Muscle layer of duodenum (tissue), 2 donors: ENCODE data around the gene IZUMO4.
A peak's percentile ranks its signal among the peaks of the same experiment; 100 is the strongest.

Experiments
- H3K27ac ChIP-seq: one replicate; pipeline ENCODE4 v1.7.0; 2013; ENCODE audit warnings: mild to moderate bottlenecking, low read length
- H3K27me3 ChIP-seq: one replicate; pipeline ENCODE4 v1.7.0; 2013; ENCODE audit warnings: low read depth, mild to moderate bottlenecking, control low read depth, low read length
- H3K36me3 ChIP-seq, 2 donors: one replicate each; pipeline ENCODE4 v1.7.0; 2013; ENCODE audit warnings: low read length in 2 of 2, control low read depth in 1 of 2, mild to moderate bottlenecking in 1 of 2; ENCODE audit not compliant: insufficient read depth in 2 of 2, control insufficient read depth in 1 of 2
- H3K4me1 ChIP-seq, 2 donors: one replicate each; pipeline ENCODE4 v1.7.0; 2013; ENCODE audit warnings: low read length in 2 of 2, mild to moderate bottlenecking in 2 of 2, control low read depth in 1 of 2, moderate library complexity in 1 of 2; ENCODE audit not compliant: insufficient read depth in 2 of 2, control insufficient read depth in 1 of 2
- H3K4me3 ChIP-seq, 2 donors: one replicate each; pipeline ENCODE4 v1.7.0; 2013; ENCODE audit warnings: low read length in 2 of 2, low read depth in 1 of 2, mild to moderate bottlenecking in 1 of 2
- H3K9me3 ChIP-seq, 2 donors: one replicate each; pipeline ENCODE4 v1.7.0; 2013; ENCODE audit warnings: low read length in 2 of 2, control low read depth in 1 of 2, mild to moderate bottlenecking in 1 of 2; ENCODE audit not compliant: control insufficient read depth in 1 of 2
- donor health status: healthy.

IZUMO4 gene

DNA sequence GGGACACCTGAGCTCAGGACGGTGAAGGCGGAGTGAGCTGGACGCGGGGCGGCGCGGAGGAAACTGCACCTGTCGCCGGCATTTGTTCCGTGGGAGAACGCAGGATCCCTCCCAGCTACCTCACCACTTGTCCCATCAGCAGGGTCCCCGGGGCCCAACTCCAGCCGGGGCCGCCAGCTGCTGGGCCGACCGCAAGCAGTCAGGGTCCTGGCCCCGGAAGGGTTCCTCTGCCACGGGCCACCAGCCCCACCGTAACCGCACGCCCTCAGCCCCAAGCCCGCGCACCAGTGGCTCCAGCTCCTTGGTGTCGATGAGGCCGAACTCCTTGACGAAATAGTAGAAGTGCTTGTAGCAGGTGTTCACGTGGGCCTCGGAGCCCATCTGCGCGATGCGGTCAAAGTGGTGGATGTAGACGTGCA is 20.2 kb upstream of the IZUMO4 start:
- H3K36me3 ChIP-seq, result peaks cover 24 to 67% of the 10 kb centered on the region in 2 donors

DNA sequence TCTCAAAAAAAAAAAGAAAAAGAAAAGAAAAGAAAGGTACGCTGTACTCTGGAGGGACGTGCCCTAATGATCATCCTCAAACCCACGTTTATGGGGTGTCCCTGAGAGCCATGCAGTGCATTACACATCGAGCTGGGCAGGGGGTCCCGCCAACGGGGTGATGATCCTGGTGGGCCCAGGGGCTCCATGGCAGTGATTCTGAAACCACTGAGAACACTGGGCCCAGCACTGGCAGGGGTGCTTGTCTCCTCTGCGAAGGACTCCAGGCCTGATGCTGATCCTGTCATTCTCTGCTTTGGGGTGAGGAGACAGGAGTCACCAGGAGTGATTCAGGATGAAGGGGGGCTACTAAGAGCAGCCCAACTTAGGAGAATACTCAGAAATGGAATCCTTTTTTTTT is 19.3 kb upstream of the IZUMO4 start:
- Histone ChIP-seq H3K27ac (no peak overlapping the region), H3K36me3 (peaks cover 23 to 69% of the 10 kb centered on the region in 2 donors), H3K4me1 (peaks cover 0 to 20% of the 10 kb centered on the region in 2 donors), H3K27me3 (no peaks in the 10 kb centered on the region), H3K9me3 (no peaks in the 10 kb centered on the region), H3K4me3 (no peak overlapping the region)

More for the DNA sequence above, 20.2 kb upstream of the IZUMO4 start:
- Histone ChIP-seq H3K4me3 (no peak overlapping the region), H3K27me3 (no peaks in the 10 kb centered on the region), H3K27ac (no peak overlapping the region), H3K9me3 (no peaks in the 10 kb centered on the region), H3K4me1 (peaks cover 0 to 13% of the 10 kb centered on the region in 2 donors)

DNA sequence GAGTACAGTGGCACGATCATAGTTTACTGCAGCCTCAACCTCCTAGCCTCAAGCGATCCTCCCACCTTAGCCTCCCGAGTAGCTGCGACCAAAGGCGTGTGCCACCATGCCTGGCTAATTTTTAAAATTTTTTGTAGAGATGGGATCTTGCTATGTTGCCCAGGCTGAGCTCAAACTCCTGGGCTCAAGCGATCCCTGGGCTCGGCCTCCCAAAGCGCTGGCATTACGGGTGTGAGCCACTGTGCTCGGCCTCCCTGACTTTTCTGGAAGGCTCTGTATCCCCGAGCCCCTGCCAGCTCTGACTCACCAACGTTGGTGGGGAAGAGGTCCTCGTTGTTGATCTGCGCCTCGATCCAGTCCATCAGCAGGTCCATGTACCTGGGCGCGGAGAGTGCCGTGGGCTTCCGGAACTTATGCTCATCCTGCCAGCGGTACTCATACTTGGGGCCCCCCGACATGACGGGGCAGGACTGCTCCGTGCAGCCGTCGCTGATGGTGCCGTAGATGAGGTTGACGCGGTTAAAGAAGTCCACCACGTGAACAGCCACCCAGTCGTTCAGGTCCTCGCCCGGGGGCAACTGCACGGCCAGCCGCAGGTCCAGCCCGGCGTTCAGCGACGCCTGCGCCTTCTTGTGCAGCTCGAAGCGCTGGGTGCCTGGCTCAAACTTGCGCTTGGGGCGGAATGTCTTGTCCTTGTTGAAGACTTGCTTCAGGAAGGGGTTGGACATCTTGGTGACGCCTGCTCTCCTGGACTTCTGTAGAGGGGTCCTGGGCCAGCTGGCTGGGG is 18.7 kb upstream of the IZUMO4 start:
- Histone ChIP-seq H3K27ac (no peak overlapping the region), H3K27me3 (no peaks in the 10 kb centered on the region), H3K36me3 (peaks cover 17 to 64% of the 10 kb centered on the region in 2 donors), H3K9me3 (no peaks in the 10 kb centered on the region), H3K4me3 (no peak overlapping the region), H3K4me1 (peaks cover 0 to 23% of the 10 kb centered on the region in 2 donors)

DNA sequence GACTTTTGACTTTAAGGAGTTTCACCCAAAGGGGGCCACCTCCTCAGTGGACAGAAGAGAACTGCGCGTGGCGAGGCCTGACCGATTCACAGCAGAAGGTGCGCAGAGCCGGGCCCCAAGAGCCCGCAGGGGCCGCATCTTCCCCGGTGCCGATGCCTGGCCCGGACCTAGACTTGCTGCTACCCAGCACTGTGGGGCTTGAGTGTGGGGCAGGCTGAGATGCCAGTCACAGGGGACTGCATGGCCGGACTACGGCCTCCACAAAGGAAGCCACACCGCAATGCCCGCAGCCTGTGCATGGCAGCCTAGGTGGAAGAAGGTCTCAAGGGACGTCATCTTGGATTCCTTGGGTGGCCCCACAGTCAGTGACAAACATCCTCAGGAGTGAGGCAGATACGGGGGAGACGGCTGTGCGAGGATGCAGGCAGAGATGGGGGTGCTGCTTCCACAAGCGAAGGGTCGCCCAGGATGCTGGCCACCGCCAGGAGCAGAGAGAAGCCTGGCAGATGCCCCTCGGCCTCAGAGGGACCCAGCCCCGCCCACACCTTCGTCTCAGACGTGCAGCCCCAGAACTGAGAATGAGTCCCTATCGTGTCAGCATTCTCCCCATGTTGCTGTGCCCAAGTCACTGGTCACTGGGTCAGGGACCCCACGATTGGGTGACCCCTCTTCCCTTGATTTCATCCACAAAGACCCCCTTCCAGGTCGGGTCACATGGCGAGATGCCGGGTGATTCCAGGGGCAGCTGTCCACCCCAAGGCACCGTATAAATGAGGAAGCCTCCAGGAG is 17.4 kb upstream of the IZUMO4 start:
- no peak overlapping the region for H3K4me3 ChIP-seq
- peaks cover 0 to 26% of the 10 kb centered on the region in 2 donors for H3K4me1 ChIP-seq
- H3K27me3 ChIP-seq, result no peaks in the 10 kb centered on the region
- no peak overlapping the region for H3K27ac ChIP-seq
- H3K9me3 ChIP-seq, result no peaks in the 10 kb centered on the region
- H3K36me3 ChIP-seq, result peaks cover 11 to 66% of the 10 kb centered on the region in 2 donors

DNA sequence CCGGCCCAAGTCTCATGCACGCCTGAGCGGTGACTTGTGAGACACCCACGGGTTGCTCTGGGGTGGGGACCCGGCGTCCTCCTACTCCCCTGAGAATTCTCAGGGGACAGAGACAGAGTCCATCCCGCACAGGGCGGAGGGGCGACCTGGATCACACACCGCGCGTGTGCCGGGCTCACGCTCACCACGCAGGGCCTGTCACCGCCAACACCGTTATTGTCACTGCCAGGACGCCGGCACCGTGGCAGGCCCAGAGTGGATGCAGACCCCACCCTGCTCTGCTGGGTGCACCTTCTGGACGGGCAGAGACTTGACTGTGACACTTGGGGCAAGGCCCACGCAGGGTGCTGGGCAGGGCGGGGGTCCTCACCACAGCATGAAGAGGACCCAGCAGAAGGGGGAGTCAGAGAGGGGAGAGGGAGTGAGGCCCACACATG is 16.8 kb upstream of the IZUMO4 start:
- H3K4me3 ChIP-seq, result no peak overlapping the region
- peaks cover 0 to 26% of the 10 kb centered on the region in 2 donors for H3K4me1 ChIP-seq
- no peaks in the 10 kb centered on the region for H3K27me3 ChIP-seq
- no peaks in the 10 kb centered on the region for H3K9me3 ChIP-seq
- H3K36me3 ChIP-seq, result peaks cover 11 to 67% of the 10 kb centered on the region in 2 donors
- H3K27ac ChIP-seq, result no peak overlapping the region

DNA sequence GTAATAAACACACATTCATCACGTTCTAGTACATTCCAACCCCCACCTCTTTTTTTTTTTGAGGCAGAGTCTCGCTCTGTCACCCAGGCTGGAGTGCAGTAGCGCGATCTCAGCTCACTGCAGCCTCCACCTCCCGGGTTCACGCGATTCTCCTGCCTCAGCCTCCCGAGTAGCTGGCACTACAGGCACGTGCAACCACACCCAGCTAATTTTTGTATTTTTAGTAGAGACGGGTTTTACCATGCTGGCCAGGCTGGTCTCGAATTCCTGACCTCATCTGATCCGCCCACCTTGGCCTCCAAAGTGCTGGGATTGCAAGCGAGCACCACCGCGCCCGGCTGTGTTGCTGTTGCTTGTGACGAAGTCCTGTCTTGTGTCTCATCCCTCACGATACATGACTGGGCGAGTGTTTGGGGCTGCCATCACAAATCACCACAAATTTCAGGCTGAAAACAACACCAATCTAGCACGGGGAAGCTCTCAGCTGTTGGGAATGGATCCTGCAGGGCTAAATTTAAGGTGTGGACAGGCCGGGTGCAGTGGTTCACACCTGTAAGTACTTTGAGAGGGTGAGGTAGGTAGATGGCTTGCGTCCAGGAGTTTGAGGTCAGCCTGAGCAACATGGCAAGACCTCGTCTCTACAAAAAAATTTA is 16.3 kb upstream of the IZUMO4 start:
- H3K4me1 ChIP-seq, result peaks cover 0 to 30% of the 10 kb centered on the region in 2 donors
- H3K9me3 ChIP-seq, result no peaks in the 10 kb centered on the region
- no peak overlapping the region for H3K4me3 ChIP-seq
- no peak overlapping the region for H3K27ac ChIP-seq
- peaks cover 7 to 64% of the 10 kb centered on the region in 2 donors for H3K36me3 ChIP-seq
- H3K27me3 ChIP-seq, result no peaks in the 10 kb centered on the region

DNA sequence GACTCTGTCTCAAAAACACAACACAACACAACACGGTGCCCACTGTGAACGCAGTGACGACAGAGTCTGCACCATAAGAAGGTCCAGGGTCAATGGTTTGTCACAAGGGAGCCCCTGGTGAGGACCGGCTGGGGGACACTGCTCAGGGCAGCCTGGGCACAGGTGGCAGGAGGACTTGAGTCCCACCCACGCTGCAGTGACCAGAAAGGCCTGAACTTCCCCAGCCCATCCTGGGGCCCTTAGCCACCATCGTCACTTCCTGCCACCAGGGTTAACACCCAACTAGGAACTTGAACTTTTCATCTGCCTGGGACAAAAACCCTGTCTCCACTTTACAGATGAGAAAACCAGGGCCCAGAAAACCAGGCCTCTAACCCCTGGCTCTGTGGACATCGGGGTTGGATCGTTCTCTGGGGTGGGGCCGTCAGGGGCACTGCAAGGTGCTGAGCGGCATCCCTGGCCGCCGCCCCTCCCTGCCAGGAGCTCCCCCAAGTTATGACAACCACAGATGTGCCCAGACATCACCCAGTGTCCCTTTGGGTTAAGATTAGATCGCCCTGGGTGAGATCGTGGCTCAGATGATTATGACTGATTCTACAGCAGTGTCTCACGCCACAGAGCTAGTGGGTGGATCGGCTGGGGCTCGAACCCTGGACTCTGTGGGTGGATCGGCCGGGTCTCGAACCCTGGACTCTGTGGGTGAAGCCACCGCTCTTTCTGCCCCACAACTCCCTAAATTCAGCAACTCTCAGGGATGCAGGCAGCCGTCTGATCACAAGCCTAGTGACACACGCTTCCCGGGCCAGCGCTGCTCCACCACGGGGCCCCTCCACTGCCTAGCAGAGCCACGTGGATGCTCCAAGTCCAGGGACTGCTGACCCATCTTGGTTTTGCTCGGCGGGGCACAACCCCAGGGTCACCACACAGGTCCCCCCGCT is 14.6 kb upstream of the IZUMO4 start:
- Histone ChIP-seq H3K27me3 (no peaks in the 10 kb centered on the region), H3K4me3 (no peak overlapping the region), H3K27ac (no peak overlapping the region), H3K9me3 (no peaks in the 10 kb centered on the region), H3K36me3 (peaks cover 0 to 50% of the 10 kb centered on the region in 2 donors), H3K4me1 (peaks cover 0 to 31% of the 10 kb centered on the region in 2 donors)

DNA sequence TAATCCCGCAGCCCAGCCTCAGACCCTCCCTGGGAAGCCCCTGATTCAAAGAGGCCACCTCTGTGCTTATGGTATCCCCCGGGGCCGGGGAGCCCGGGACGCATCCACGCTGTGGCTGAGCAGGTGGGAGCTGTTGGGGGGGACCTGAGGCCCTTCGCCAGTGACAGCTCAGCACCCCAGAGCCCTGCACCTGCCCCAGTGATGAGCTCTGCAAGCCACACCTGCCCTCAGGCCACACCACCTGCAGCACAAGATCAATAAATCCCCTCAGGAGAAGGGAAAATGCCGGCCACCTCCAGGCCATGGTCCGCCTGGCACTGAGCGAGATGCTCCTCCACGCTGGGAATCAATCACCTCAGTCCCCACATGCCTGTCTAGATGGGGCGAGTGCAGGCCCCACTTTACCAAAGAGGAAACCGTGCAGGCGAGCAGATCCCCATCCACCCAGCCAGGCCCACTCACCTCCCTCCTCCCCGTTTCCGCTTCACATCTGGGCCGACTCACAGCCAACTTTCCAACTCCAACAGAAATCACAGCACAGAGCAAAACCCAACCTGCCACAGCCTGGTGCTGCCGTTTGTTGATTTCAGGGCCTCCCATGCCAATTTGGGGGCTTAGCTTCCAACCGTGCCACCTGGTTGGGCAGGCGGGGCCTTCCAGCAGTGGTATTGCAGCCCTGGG is 13.4 kb upstream of the IZUMO4 start:
- no peaks in the 10 kb centered on the region for H3K27me3 ChIP-seq
- peaks cover 0 to 38% of the 10 kb centered on the region in 2 donors for H3K4me1 ChIP-seq
- H3K9me3 ChIP-seq, result no peaks in the 10 kb centered on the region
- H3K27ac ChIP-seq, result peak overlapping the region; percentile 51
- peak overlapping the region; percentile 33 to 53 for H3K4me3 ChIP-seq
- peaks cover 0 to 38% of the 10 kb centered on the region in 2 donors for H3K36me3 ChIP-seq

DNA sequence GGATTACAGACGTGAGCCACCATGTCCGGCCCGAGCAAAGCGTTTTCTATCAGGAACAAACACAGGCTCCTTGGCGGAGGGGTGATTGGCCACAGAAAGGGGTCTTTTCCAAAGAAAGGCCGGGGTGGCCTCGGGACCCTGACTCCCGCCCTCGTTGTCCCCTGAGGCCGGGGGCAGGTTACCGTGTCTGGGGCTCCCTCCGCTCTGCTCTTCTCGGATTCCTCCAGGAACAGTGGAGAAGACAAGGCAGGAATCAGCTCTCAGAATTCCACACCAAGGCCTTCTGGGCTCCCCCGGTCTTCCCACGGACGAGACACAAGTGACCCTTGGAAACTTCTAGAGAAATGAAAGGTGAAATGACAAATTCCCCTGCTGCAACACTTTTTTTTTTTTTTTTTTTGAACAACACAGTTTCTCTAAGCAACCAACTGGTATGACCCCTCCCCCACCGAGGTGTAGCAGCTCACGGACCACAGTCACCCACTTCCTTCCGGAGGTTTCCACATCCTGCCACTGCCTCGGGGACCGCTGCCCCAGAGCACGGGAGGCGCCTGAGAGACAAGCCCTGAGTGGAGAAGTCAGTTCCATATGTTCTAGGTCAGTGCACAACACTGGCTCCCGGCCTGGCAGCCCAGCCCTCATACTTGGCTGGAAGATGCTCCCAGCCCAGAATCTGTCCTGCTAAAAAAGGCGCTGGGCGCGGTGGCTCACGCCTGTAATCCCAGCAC is 11.6 kb upstream of the IZUMO4 start:
- Histone ChIP-seq H3K27ac (peak overlapping the region; percentile 54), H3K4me1 (peaks cover 0 to 44% of the 10 kb centered on the region in 2 donors), H3K36me3 (peaks cover 0 to 21% of the 10 kb centered on the region in 2 donors), H3K27me3 (no peaks in the 10 kb centered on the region), H3K4me3 (peak overlapping the region; percentile 33 to 38), H3K9me3 (no peaks in the 10 kb centered on the region)
